ENCODE results near the gene PALLD. TPM values are rescaled to one million over a fixed set of nuclear protein-coding genes. Genes with fewer than 3 reads are reported as not detected.

PALLD gene
- total and polyA plus RNA-seq, 2 experiments from 2014 or later: 17.9 to 30.5 TPM

DNA sequence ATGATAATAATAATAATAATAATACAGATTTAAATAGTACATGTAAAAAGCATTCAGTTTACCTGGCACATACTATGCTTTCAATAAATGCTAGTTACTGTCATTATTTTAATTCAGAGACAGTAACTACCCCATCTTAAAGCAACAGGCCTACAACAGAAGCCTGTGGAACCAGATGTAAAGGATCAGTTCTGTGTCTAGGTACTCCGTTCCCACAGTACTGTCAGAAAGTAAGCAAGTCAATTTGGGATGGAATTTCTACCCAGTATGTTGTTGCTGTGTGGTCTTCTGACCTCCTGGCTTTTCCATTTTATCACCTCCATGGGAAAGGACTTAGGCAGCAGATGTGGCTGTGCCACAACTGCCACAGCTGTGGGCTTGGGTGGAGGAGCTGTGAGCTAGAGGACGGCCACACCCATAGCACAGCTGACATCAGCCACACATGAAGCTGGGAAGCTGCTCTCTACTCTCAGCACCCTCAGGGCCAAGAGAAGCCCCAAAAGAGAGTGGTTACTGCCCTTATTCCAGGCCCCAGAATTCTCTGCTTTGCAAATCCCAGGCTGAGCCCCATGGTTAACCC lies 410.4 kb downstream of the PALLD start:
- DNase-seq: peak; percentile 40
- Histone ChIP-seq H3K27me3 (replicated peaks; ENCODE audit: insufficient read depth) (no peaks in the 10 kb centered on the region), H4K20me1 (ENCODE audit: insufficient read depth) (no peaks in the 10 kb centered on the region), H3K79me2 (ENCODE audit: insufficient read depth) (no peaks in the 10 kb centered on the region), H3K4me2 (ENCODE audit: unreplicated experiment) (no peak overlapping the region), H3K36me3 (ENCODE audit: low read depth) (peaks cover 15% of the 10 kb centered on the region), H2AFZ (no peak overlapping the region), H3K9ac (no peak overlapping the region), H3K9me2 (ENCODE audit: insufficient read depth) (no peaks in the 10 kb centered on the region), H3K4me3 (no peak overlapping the region), H3K27ac (no peak overlapping the region), H3K9me3 (ENCODE audit: low read depth) (no peaks in the 10 kb centered on the region), H3K4me1 (ENCODE audit: insufficient read depth) (peaks cover 21% of the 10 kb centered on the region), H3F3A (ENCODE audit: insufficient read depth) (0 out of 2 replicates have a peak, but pooled peaks cover 4% of the 10 kb centered on the region)
- no peak for TF ChIP-seq EZH2phosphoT487 (IDR thresholded peaks at IDR 0.05; ENCODE audit: insufficient read depth, low read depth)
- no peak for TF ChIP-seq EZH2 (IDR thresholded peaks at IDR 0.05; ENCODE audit: insufficient read depth, poor library complexity, severe bottlenecking)
- in situ Hi-C loops (cut with MboI): no loop called here
- 77 to 88% methylated on average over 2 of the region's 2 CpGs for WGBS, 2 experiments (ENCODE audit: low coverage in 1 of 2, low lambda C conversion rate in 2 of 2, missing lambda C conversion rate in 2 of 2)

DNA sequence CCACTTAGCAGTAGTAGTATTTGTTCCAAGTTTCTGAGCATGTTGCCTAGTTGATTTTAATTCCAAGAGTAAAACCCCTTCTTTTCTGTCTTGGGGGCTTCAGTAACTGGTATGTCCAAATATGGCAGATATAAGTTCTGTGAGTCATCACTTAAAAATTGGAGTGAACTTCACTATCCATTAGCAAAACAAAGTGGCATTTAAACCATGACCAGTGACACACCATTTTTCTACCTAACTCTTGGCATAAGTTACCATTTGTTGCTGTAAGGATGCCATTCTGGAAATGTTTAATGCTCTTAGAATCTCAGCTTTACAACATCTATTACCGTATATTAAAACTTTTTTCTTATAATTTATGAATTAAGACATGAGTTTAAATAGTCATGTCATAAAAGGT lies 411.2 kb downstream of the PALLD start:
- peaks cover 21% of the 10 kb centered on the region for H3K4me1 ChIP-seq (ENCODE audit: insufficient read depth)
- 0 out of 2 replicates have a peak, but pooled peaks cover 4% of the 10 kb centered on the region for H3F3A ChIP-seq (ENCODE audit: insufficient read depth)
- H3K9ac ChIP-seq: no peak overlapping the region
- no peak overlapping the region for H3K4me3 ChIP-seq
- no peak overlapping the region for H2AFZ ChIP-seq
- in situ Hi-C loops (cut with MboI): no loop called here
- peak overlapping the region; percentile 27 for H3K4me2 ChIP-seq (ENCODE audit: unreplicated experiment)
- H3K27me3 ChIP-seq (replicated peaks; ENCODE audit: insufficient read depth): no peaks in the 10 kb centered on the region
- no peaks in the 10 kb centered on the region for H4K20me1 ChIP-seq (ENCODE audit: insufficient read depth)
- WGBS, 2 experiments (ENCODE audit: low coverage in 1 of 2, low lambda C conversion rate in 2 of 2, missing lambda C conversion rate in 2 of 2): 63 to 71% methylated on average over 1 of the region's 1 CpG
- H3K79me2 ChIP-seq (ENCODE audit: insufficient read depth): no peaks in the 10 kb centered on the region
- H3K27ac ChIP-seq: peak overlapping the region; percentile 16
- H3K9me2 ChIP-seq (ENCODE audit: insufficient read depth): no peaks in the 10 kb centered on the region
- H3K36me3 ChIP-seq (ENCODE audit: low read depth): peaks cover 14% of the 10 kb centered on the region
- peak; percentile 53 for DNase-seq
- no peak for TF ChIP-seq EZH2 (IDR thresholded peaks at IDR 0.05; ENCODE audit: insufficient read depth, poor library complexity, severe bottlenecking)
- no peak for TF ChIP-seq EZH2phosphoT487 (IDR thresholded peaks at IDR 0.05; ENCODE audit: insufficient read depth, low read depth)
- no peaks in the 10 kb centered on the region for H3K9me3 ChIP-seq (ENCODE audit: low read depth)

DNA sequence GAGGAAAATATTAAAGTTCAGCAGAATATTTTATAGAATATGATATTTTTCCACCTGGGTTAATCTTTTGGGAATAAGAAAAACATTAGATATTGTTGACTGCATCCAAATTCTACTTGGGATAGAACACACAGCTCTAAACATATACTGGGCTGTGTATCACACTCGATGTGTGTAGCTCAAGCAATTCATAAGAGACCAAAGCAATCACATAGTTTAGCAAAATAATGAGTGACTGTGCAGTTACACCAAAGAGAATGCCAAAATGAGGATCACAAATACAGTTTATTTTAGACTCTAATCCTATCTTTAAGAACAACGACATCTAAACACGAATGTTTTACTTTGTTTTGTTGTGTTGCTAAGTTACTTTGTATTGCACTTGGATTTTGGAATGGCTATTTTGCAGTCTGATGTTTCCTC lies 412.0 kb downstream of the PALLD start:
- Histone ChIP-seq H2AFZ (no peak overlapping the region), H3K9ac (0 out of 2 replicates have a peak overlapping the region, but pooled peaks have one; percentile 2), H3K9me2 (ENCODE audit: insufficient read depth) (no peaks in the 10 kb centered on the region), H3K4me3 (no peak overlapping the region), H3F3A (ENCODE audit: insufficient read depth) (0 out of 2 replicates have a peak, but pooled peaks cover 4% of the 10 kb centered on the region), H3K79me2 (ENCODE audit: insufficient read depth) (no peaks in the 10 kb centered on the region), H4K20me1 (ENCODE audit: insufficient read depth) (no peaks in the 10 kb centered on the region), H3K36me3 (ENCODE audit: low read depth) (peaks cover 16% of the 10 kb centered on the region), H3K4me2 (ENCODE audit: unreplicated experiment) (no peak overlapping the region), H3K9me3 (ENCODE audit: low read depth) (no peaks in the 10 kb centered on the region), H3K27me3 (replicated peaks; ENCODE audit: insufficient read depth) (no peaks in the 10 kb centered on the region), H3K4me1 (ENCODE audit: insufficient read depth) (peaks cover 21% of the 10 kb centered on the region), H3K27ac (no peak overlapping the region)
- in situ Hi-C loops (cut with MboI): no loop called here
- WGBS, 2 experiments (ENCODE audit: low coverage in 1 of 2, low lambda C conversion rate in 2 of 2, missing lambda C conversion rate in 2 of 2): 17 to 26% methylated on average over 3 of the region's 3 CpGs
- DNase-seq: peak; percentile 39
- TF ChIP-seq EZH2 (IDR thresholded peaks at IDR 0.05; ENCODE audit: insufficient read depth, poor library complexity, severe bottlenecking): no peak
- no peak for TF ChIP-seq EZH2phosphoT487 (IDR thresholded peaks at IDR 0.05; ENCODE audit: insufficient read depth, low read depth)

DNA sequence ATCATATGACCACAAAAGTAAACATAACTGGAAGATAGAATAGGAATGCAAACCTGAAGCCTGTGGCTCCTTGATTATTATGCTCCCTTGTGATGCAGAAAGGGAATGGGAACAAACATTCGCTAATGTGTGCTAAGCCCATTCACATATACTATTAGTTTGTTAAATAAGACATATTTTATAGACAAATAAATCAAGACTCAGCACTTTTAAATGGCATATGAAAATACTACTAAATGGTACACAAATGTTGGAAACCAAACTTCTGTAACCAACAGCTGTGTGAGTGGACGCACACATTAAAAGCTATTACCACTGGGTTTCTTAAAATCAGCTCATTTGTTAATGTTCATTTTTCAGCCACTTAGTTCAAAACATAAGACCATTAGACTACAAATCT lies 417.2 kb downstream of the PALLD start:
- H3K27ac ChIP-seq: no peak overlapping the region
- no peaks in the 10 kb centered on the region for H3K79me2 ChIP-seq (ENCODE audit: insufficient read depth)
- H3K27me3 ChIP-seq (replicated peaks; ENCODE audit: insufficient read depth): no peaks in the 10 kb centered on the region
- H3K9ac ChIP-seq: no peak overlapping the region
- no peak overlapping the region for H3K4me2 ChIP-seq (ENCODE audit: unreplicated experiment)
- no peaks in the 10 kb centered on the region for H4K20me1 ChIP-seq (ENCODE audit: insufficient read depth)
- peaks cover 15% of the 10 kb centered on the region for H3K36me3 ChIP-seq (ENCODE audit: low read depth)
- no peaks in the 10 kb centered on the region for H3F3A ChIP-seq (ENCODE audit: insufficient read depth)
- H3K4me1 ChIP-seq (ENCODE audit: insufficient read depth): 0 out of 2 replicates have a peak, but pooled peaks cover 4% of the 10 kb centered on the region
- 98 to 100% methylated on average over 2 of the region's 2 CpGs for WGBS, 2 experiments (ENCODE audit: low coverage in 1 of 2, low lambda C conversion rate in 2 of 2, missing lambda C conversion rate in 2 of 2)
- H3K9me2 ChIP-seq (ENCODE audit: insufficient read depth): no peaks in the 10 kb centered on the region
- H2AFZ ChIP-seq: no peak overlapping the region
- no peak for DNase-seq
- TF ChIP-seq EZH2 (IDR thresholded peaks at IDR 0.05; ENCODE audit: insufficient read depth, poor library complexity, severe bottlenecking): no peak
- no peak for TF ChIP-seq EZH2phosphoT487 (IDR thresholded peaks at IDR 0.05; ENCODE audit: insufficient read depth, low read depth)
- in situ Hi-C loops (cut with MboI): loop anchor here (10.0 kb wide), 4 partner anchors 199 to 729 kb away; no protein-coding TSS in a partner anchor
- H3K4me3 ChIP-seq: no peak overlapping the region
- H3K9me3 ChIP-seq (ENCODE audit: low read depth): no peaks in the 10 kb centered on the region

Measured in GM23248 (cell line).